ENCODE results near the gene ANKRD61. TPM values are rescaled to one million over a fixed set of nuclear protein-coding genes. Genes with fewer than 3 reads are reported as not detected.
"Not testable (repeated sequence)": the region's sequence is repeated elsewhere in the genome, so short reads cannot be mapped to it uniquely, and the experiment has no call there.

ANKRD61 gene
- total and polyA plus RNA-seq, 4 donors = not detected

- intact Hi-C loops (cut with DNase I) = no loop called here
- Histone ChIP-seq H3K9me3 (ENCODE audit: control insufficient read depth, low read length) (no peaks in the 10 kb centered on the region), H3K36me3 (ENCODE audit: control insufficient read depth in 1 of 2, insufficient read depth in 2 of 2, low read length in 1 of 2) (peaks cover 0 to 3% of the 10 kb centered on the region in 2 donors), H3K4me1 (ENCODE audit: control insufficient read depth in 1 of 2, insufficient read depth in 2 of 2, low read length in 2 of 2) (no peaks in the 10 kb centered on the region), H3K4me3 (ENCODE audit: low read length in 2 of 2) (no peak overlapping the region), H3K27ac (ENCODE audit: low read depth in 1 of 2, low read length in 2 of 2) (no peak overlapping the region), H3K27me3 (ENCODE audit: control insufficient read depth in 1 of 2, insufficient read depth in 2 of 2, low read length in 1 of 2) (no peaks in the 10 kb centered on the region)
- DNase-seq = no peak
- ATAC-seq (ENCODE audit: low FRiP score) = no peak
- WGBS, 2 donors = 18 to 41% methylated on average over 1 of the region's 1 CpG
These were observed 25.4 kb downstream of the ANKRD61 start for GRCh38 chr7:6056616-6057015.

GRCh38 chr7:6057316-6058129 lies 26.3 kb downstream of the ANKRD61 start:
- Histone ChIP-seq H3K36me3 (ENCODE audit: control insufficient read depth in 1 of 2, insufficient read depth in 2 of 2, low read length in 1 of 2) (peaks cover 0 to 3% of the 10 kb centered on the region in 2 donors), H3K27me3 (ENCODE audit: control insufficient read depth in 1 of 2, insufficient read depth in 2 of 2, low read length in 1 of 2) (no peaks in the 10 kb centered on the region), H3K27ac (ENCODE audit: low read depth in 1 of 2, low read length in 2 of 2) (no peak overlapping the region), H3K9me3 (ENCODE audit: control insufficient read depth, low read length) (no peaks in the 10 kb centered on the region), H3K4me1 (ENCODE audit: control insufficient read depth in 1 of 2, insufficient read depth in 2 of 2, low read length in 2 of 2) (no peaks in the 10 kb centered on the region), H3K4me3 (ENCODE audit: low read length in 2 of 2) (peak overlapping the region in 1 of 2 donors; percentile 67)
- ATAC-seq (ENCODE audit: low FRiP score) (no peak), DNase-seq (no peak)
- 57 to 58% methylated on average over 14 of the region's 14 CpGs for WGBS, 2 donors
- intact Hi-C loops (cut with DNase I) = no loop called here

GRCh38 chr7:6059941-6060340 lies 28.8 kb downstream of the ANKRD61 start:
- H3K36me3 ChIP-seq (ENCODE audit: control insufficient read depth in 1 of 2, insufficient read depth in 2 of 2, low read length in 1 of 2); H3K4me1 ChIP-seq (ENCODE audit: control insufficient read depth in 1 of 2, insufficient read depth in 2 of 2, low read length in 2 of 2); H3K27me3 ChIP-seq (ENCODE audit: control insufficient read depth in 1 of 2, insufficient read depth in 2 of 2, low read length in 1 of 2); intact Hi-C loops (cut with DNase I); ATAC-seq (ENCODE audit: low FRiP score); H3K4me3 ChIP-seq (ENCODE audit: low read length in 2 of 2); H3K9me3 ChIP-seq (ENCODE audit: control insufficient read depth, low read length); H3K27ac ChIP-seq (ENCODE audit: low read depth in 1 of 2, low read length in 2 of 2): not testable (repeated sequence)
- peak in 1 of 2 donors; percentile 44 for DNase-seq
- 86 to 94% methylated on average over 11 of the region's 11 CpGs for WGBS, 2 donors

GRCh38 chr7:6071406-6071805 lies 40.2 kb downstream of the ANKRD61 start:
- H3K36me3 ChIP-seq (ENCODE audit: control insufficient read depth in 1 of 2, insufficient read depth in 2 of 2, low read length in 1 of 2) = no peaks in the 10 kb centered on the region
- H3K4me1 ChIP-seq (ENCODE audit: control insufficient read depth in 1 of 2, insufficient read depth in 2 of 2, low read length in 2 of 2) = no peaks in the 10 kb centered on the region
- no peak overlapping the region for H3K4me3 ChIP-seq (ENCODE audit: low read length in 2 of 2)
- H3K27ac ChIP-seq (ENCODE audit: low read depth in 1 of 2, low read length in 2 of 2) = no peak overlapping the region
- H3K27me3 ChIP-seq (ENCODE audit: control insufficient read depth in 1 of 2, insufficient read depth in 2 of 2, low read length in 1 of 2) = no peaks in the 10 kb centered on the region
- H3K9me3 ChIP-seq (ENCODE audit: control insufficient read depth, low read length) = no peaks in the 10 kb centered on the region
- 80 to 83% methylated on average over 3 of the region's 3 CpGs for WGBS, 2 donors
- intact Hi-C loops (cut with DNase I) = no loop called here
- DNase-seq = no peak
- ATAC-seq (ENCODE audit: low FRiP score) = no peak

- intact Hi-C loops (cut with DNase I) = no loop called here
- no peak for ATAC-seq (ENCODE audit: low FRiP score)
- Histone ChIP-seq H3K4me1 (ENCODE audit: control insufficient read depth in 1 of 2, insufficient read depth in 2 of 2, low read length in 2 of 2) (no peaks in the 10 kb centered on the region), H3K27ac (ENCODE audit: low read depth in 1 of 2, low read length in 2 of 2) (no peak overlapping the region), H3K36me3 (ENCODE audit: control insufficient read depth in 1 of 2, insufficient read depth in 2 of 2, low read length in 1 of 2) (no peaks in the 10 kb centered on the region), H3K27me3 (ENCODE audit: control insufficient read depth in 1 of 2, insufficient read depth in 2 of 2, low read length in 1 of 2) (no peaks in the 10 kb centered on the region), H3K4me3 (ENCODE audit: low read length in 2 of 2) (no peak overlapping the region), H3K9me3 (ENCODE audit: control insufficient read depth, low read length) (no peaks in the 10 kb centered on the region)
- DNase-seq = no peak
- WGBS, 2 donors = 81 to 83% methylated on average over 9 of the region's 9 CpGs
These were observed 43.6 kb downstream of the ANKRD61 start for GRCh38 chr7:6074612-6075380.

GRCh38 chr7:6078548-6078947 lies 47.4 kb downstream of the ANKRD61 start:
- Histone ChIP-seq H3K27me3 (ENCODE audit: control insufficient read depth in 1 of 2, insufficient read depth in 2 of 2, low read length in 1 of 2) (no peaks in the 10 kb centered on the region), H3K4me1 (ENCODE audit: control insufficient read depth in 1 of 2, insufficient read depth in 2 of 2, low read length in 2 of 2) (no peaks in the 10 kb centered on the region), H3K36me3 (ENCODE audit: control insufficient read depth in 1 of 2, insufficient read depth in 2 of 2, low read length in 1 of 2) (no peaks in the 10 kb centered on the region), H3K4me3 (ENCODE audit: low read length in 2 of 2) (no peak overlapping the region), H3K27ac (ENCODE audit: low read depth in 1 of 2, low read length in 2 of 2) (no peak overlapping the region), H3K9me3 (ENCODE audit: control insufficient read depth, low read length) (no peaks in the 10 kb centered on the region)
- DNase-seq (no peak), ATAC-seq (ENCODE audit: low FRiP score) (no peak)
- intact Hi-C loops (cut with DNase I) = no loop called here
- WGBS, 2 donors = 48 to 52% methylated on average over 3 of the region's 3 CpGs

- H3K27ac ChIP-seq (ENCODE audit: low read depth in 1 of 2, low read length in 2 of 2); H3K9me3 ChIP-seq (ENCODE audit: control insufficient read depth, low read length); DNase-seq; H3K4me1 ChIP-seq (ENCODE audit: control insufficient read depth in 1 of 2, insufficient read depth in 2 of 2, low read length in 2 of 2); H3K27me3 ChIP-seq (ENCODE audit: control insufficient read depth in 1 of 2, insufficient read depth in 2 of 2, low read length in 1 of 2); H3K4me3 ChIP-seq (ENCODE audit: low read length in 2 of 2); H3K36me3 ChIP-seq (ENCODE audit: control insufficient read depth in 1 of 2, insufficient read depth in 2 of 2, low read length in 1 of 2); ATAC-seq (ENCODE audit: low FRiP score); intact Hi-C loops (cut with DNase I): not testable (repeated sequence)
- WGBS, 2 donors = 95 to 97% methylated on average over 6 of the region's 6 CpGs
These were observed 51.9 kb downstream of the ANKRD61 start for GRCh38 chr7:6083047-6083446.

Data from aorta (tissue), 5 donors.